Measurements from ENCODE around the gene FNTB. TPM values are rescaled to one million over a fixed set of nuclear protein-coding genes. Genes with fewer than 3 reads are reported as not detected.

The FNTB gene
- polyA plus RNA-seq, 3 donors = 12.3 to 14.2 (median 14.1) TPM

- no peak overlapping the region for H3K4me2 ChIP-seq (replicated peaks; ENCODE audit: extremely low read depth, low read length, poor library complexity, severe bottlenecking)
- Mint-ChIP-seq H3K9me3 (peaks cover 0 to 2% (median 0%) of the 10 kb centered on the region in 7 donors), H3K36me3 (peaks cover 53 to 70% of the 10 kb centered on the region in 2 donors), H3K27me3 (ENCODE audit: low read depth in 3 of 3) (peaks cover 0 to 3% (median 0%) of the 10 kb centered on the region in 3 donors), H3K4me3 (no peak overlapping the region), H3K27ac (peak overlapping the region in 3 of 7 donors; percentile 12 to 51 (median 18)), H3K4me1 (peaks cover 33% of the 10 kb centered on the region)
- no peaks in the 10 kb centered on the region for H3K27me3 ChIP-seq (ENCODE audit: control insufficient read depth in 2 of 2, insufficient read depth in 2 of 2, low read length in 2 of 2)
- H3K36me3 ChIP-seq (replicated peaks in 1 of 2; ENCODE audit: control insufficient read depth in 1 of 2, insufficient read depth in 2 of 2, low read length in 2 of 2) = peaks cover 21 to 62% of the 10 kb centered on the region in 2 donors
- no peak overlapping the region for H3K27ac ChIP-seq (ENCODE audit: low read depth in 1 of 2, low read length in 2 of 2)
- peaks cover 2% of the 10 kb centered on the region for H4K20me1 ChIP-seq (ENCODE audit: insufficient read depth, low read length)
- H3K4me1 ChIP-seq (ENCODE audit: control insufficient read depth in 1 of 2, insufficient read depth in 2 of 2, low read length in 2 of 2) = peaks cover 15 to 18% of the 10 kb centered on the region in 2 donors
- DNase-seq = no peak
- no peaks in the 10 kb centered on the region for H3K9me3 ChIP-seq (replicated peaks in 1 of 2; ENCODE audit: control insufficient read depth in 1 of 2, insufficient read depth in 1 of 2, low read length in 2 of 2)
- H3K79me2 ChIP-seq (ENCODE audit: insufficient read depth, low read length) = peaks cover 6% of the 10 kb centered on the region
- H2AFZ ChIP-seq (ENCODE audit: insufficient read depth, low read depth, low read length, poor library complexity, severe bottlenecking) = no peak overlapping the region
- no peak overlapping the region for H3K4me3 ChIP-seq (replicated peaks in 1 of 3; ENCODE audit: low read depth in 2 of 3, low read length in 3 of 3)
- TF ChIP-seq CTCF (IDR thresholded peaks at IDR 0.05) = no peak
- no peak overlapping the region for H3K9ac ChIP-seq (ENCODE audit: insufficient read depth, low read length, poor library complexity, severe bottlenecking)
- intact Hi-C loops (cut with micrococcal nuclease) = no loop called here
Observed at GRCh38 chr14:65057695-65058094, 71.0 kb downstream of the FNTB start.

- DNase-seq = no peak
- H3K9me3 Mint-ChIP-seq = no peaks in the 10 kb centered on the region
- no peaks in the 10 kb centered on the region for H3K4me1 Mint-ChIP-seq
- peak overlapping the region in 4 of 7 donors; percentile 9 to 58 (median 46) for H3K27ac Mint-ChIP-seq
- intact Hi-C loops (cut with micrococcal nuclease) = no loop called here
- no peaks in the 10 kb centered on the region for H3K27me3 ChIP-seq (ENCODE audit: control insufficient read depth in 2 of 2, insufficient read depth in 2 of 2, low read length in 2 of 2)
- H3K4me3 Mint-ChIP-seq = no peak overlapping the region
- no peak overlapping the region for H2AFZ ChIP-seq (ENCODE audit: insufficient read depth, low read depth, low read length, poor library complexity, severe bottlenecking)
- H3K27me3 Mint-ChIP-seq (ENCODE audit: low read depth in 3 of 3) = no peaks in the 10 kb centered on the region
- 96% methylated on average over 13 of the region's 16 CpGs for WGBS (ENCODE audit: insufficient coverage)
- peaks cover 70 to 90% of the 10 kb centered on the region in 2 donors for H3K36me3 Mint-ChIP-seq
- H3K4me2 ChIP-seq (replicated peaks; ENCODE audit: extremely low read depth, low read length, poor library complexity, severe bottlenecking) = no peak overlapping the region
- peak overlapping the region in 1 of 2 donors; percentile 20 for H3K27ac ChIP-seq (ENCODE audit: low read depth in 1 of 2, low read length in 2 of 2)
- no peaks in the 10 kb centered on the region for H3K79me2 ChIP-seq (ENCODE audit: insufficient read depth, low read length)
- no peak overlapping the region for H3K9ac ChIP-seq (ENCODE audit: insufficient read depth, low read length, poor library complexity, severe bottlenecking)
- H3K36me3 ChIP-seq (replicated peaks in 1 of 2; ENCODE audit: control insufficient read depth in 1 of 2, insufficient read depth in 2 of 2, low read length in 2 of 2) = peaks cover 60 to 86% of the 10 kb centered on the region in 2 donors
- H4K20me1 ChIP-seq (ENCODE audit: insufficient read depth, low read length) = peaks cover 8% of the 10 kb centered on the region
- H3K4me3 ChIP-seq (replicated peaks in 1 of 3; ENCODE audit: low read depth in 2 of 3, low read length in 3 of 3) = no peak overlapping the region
- H3K4me1 ChIP-seq (ENCODE audit: control insufficient read depth in 1 of 2, insufficient read depth in 2 of 2, low read length in 2 of 2) = no peaks in the 10 kb centered on the region
- TF ChIP-seq CTCF (IDR thresholded peaks at IDR 0.05) = no peak
- no peaks in the 10 kb centered on the region for H3K9me3 ChIP-seq (replicated peaks in 1 of 2; ENCODE audit: control insufficient read depth in 1 of 2, insufficient read depth in 1 of 2, low read length in 2 of 2)
Observed at GRCh38 chr14:65062096-65063075, 75.7 kb downstream of the FNTB start.

Data from CD14-positive monocyte (primary cell).